Thyroid gland (tissue), 4 donors: ENCODE measurements around the gene RPL27. TPM values are rescaled to one million over a fixed set of nuclear protein-coding genes. Genes with fewer than 3 reads are reported as not detected.

Experiments used
- DNase-seq, 2 donors: peaks; one replicate each; pipeline ENCODE4 v3.0.0-alpha.2; 2019
- H3K27ac ChIP-seq, 3 donors: fragments of 200-600 bp; sonication (generic); 1 replicate in 2 of 3; 2 replicates in 1 of 3; pipeline ENCODE4 v1.5.1; 2016 to 2019; ENCODE audit warnings: mild to moderate bottlenecking in 1 of 3, moderate library complexity in 1 of 3
- H3K27me3 ChIP-seq: fragments of 200-600 bp; sonication (generic); one replicate; pipeline ENCODE4 v1.5.1; 2019
- H3K36me3 ChIP-seq, 2 donors: fragments of 200-600 bp; sonication (generic); one replicate each; pipeline ENCODE4 v1.5.1; 2016 to 2019
- H3K4me1 ChIP-seq, 2 donors: fragments of 200-600 bp; sonication (generic); one replicate each; pipeline ENCODE4 v1.5.1; 2017 to 2019
- H3K4me3 ChIP-seq, 3 donors: fragments of 200-600 bp; sonication (generic); replicated peaks in 1 of 3; 1 replicate in 2 of 3; 2 replicates in 1 of 3; pipeline ENCODE4 v1.5.1; 2016; ENCODE audit warnings: mild to moderate bottlenecking in 1 of 3
- H3K9me3 ChIP-seq: fragments of 200-600 bp; sonication (generic); one replicate; pipeline ENCODE4 v1.5.1; 2017
- POLR2A ChIP-seq, 2 donors: fragments of 450-650 bp; IDR thresholded peaks; one replicate each; pipeline ENCODE4 v1.6.1; 2017; ENCODE audit warnings: antibody characterized with exemption in 2 of 2, mild to moderate bottlenecking in 2 of 2, moderate library complexity in 1 of 2
- WGBS, 2 donors: methylation state at CpG; one replicate each; pipeline ENCODE4 v1.1.5; 2017; 5-methylcytosine and 5-hydroxymethylcytosine counted together
- intact Hi-C: fragments of 100-400 bp; cut with DNase I; formaldehyde crosslinking; loops from one replicate; pipeline ENCODE4 v1.15.1; 2023
- total RNA-seq, 4 donors: library from RNA; depleted of rRNA; stranded (reverse); fragments of >200 nt; gene quantifications; one replicate each; pipeline ENCODE4 v1.2.3, GENCODE V29; 2016
- TF ChIP-seq, protein P1 (sequence below), 6 experiments: fragments of 200-600 bp in 3 of 6; fragments of 450-650 bp in 3 of 6; sonication (generic) in 3 of 6; IDR thresholded peaks; one replicate each; pipeline ENCODE4 v1.5.1; 2016 to 2019; ENCODE audit warnings: antibody characterized with exemption in 6 of 6, mild to moderate bottlenecking in 2 of 6, inconsistent platforms in 1 of 6, moderate library complexity in 1 of 6

RPL27 gene
- total RNA-seq, 4 donors from 2014 or later, result 425 to 1,406 (median 814) TPM

GRCh38 chr17:42979511-42980273 is 18.5 kb upstream of the RPL27 start, which contains the start of gene PTGES3L:
PTGES3L (minus strand) TSS chr17:42980080; CDS start chr17:42980053, 27 bp downstream.
- Histone ChIP-seq H3K36me3 (peaks cover 0 to 2% of the 10 kb centered on the region in 2 donors), H3K4me1 (peaks cover 15 to 17% of the 10 kb centered on the region in 2 donors), H3K27ac (peak within 1 kb of the TSS; percentile 45 to 83 (median 56)), H3K4me3 (peak within 1 kb of the TSS; percentile 50 to 93 (median 84)), H3K27me3 (no peaks in the 10 kb centered on the region), H3K9me3 (no peaks in the 10 kb centered on the region)
- intact Hi-C loops, result no loop called here
- WGBS, 2 donors, result 40 to 43% methylated on average over 18 to 21 of the region's 21 CpGs
- TF ChIP-seq, protein P1, sequence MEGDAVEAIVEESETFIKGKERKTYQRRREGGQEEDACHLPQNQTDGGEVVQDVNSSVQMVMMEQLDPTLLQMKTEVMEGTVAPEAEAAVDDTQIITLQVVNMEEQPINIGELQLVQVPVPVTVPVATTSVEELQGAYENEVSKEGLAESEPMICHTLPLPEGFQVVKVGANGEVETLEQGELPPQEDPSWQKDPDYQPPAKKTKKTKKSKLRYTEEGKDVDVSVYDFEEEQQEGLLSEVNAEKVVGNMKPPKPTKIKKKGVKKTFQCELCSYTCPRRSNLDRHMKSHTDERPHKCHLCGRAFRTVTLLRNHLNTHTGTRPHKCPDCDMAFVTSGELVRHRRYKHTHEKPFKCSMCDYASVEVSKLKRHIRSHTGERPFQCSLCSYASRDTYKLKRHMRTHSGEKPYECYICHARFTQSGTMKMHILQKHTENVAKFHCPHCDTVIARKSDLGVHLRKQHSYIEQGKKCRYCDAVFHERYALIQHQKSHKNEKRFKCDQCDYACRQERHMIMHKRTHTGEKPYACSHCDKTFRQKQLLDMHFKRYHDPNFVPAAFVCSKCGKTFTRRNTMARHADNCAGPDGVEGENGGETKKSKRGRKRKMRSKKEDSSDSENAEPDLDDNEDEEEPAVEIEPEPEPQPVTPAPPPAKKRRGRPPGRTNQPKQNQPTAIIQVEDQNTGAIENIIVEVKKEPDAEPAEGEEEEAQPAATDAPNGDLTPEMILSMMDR (IDR thresholded peaks at IDR 0.05), result no peak
- no peak for TF ChIP-seq POLR2A (IDR thresholded peaks at IDR 0.05)
- peak; percentile 30 to 47 for DNase-seq

DNA sequence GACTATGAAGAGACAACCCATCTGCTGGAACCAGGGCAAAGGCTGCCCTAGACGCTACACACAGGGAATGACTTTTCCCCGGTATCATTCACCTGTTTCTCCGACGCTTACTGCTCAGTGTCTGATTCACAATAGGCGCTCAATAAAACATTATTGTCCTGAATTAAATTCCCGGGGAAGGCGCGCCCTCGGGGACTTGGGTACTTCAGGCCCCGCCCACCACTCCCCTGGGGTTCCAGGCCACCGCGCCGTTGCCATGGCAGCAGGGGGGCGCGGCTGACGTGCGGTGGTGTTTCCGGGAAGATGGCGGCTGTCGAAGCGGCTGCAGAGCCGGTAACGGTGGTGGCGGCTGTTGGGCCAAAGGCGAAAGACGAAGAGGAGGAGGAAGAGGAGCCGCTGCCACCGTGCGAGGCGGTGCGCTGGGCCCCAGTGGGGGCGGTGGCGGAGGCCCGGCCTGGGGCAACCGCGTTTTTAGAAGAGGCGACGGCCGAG is 17.9 kb upstream of the RPL27 start, which contains the start of gene RUNDC1:
Gene RUNDC1 (plus strand): TSS at position 292 of the 492 bp plus-strand sequence. CDS start 12 bp downstream, at position 304.
- intact Hi-C loops, result no loop called here
- peak within 1 kb of the TSS; percentile 45 to 83 (median 56) for H3K27ac ChIP-seq
- no peaks in the 10 kb centered on the region for H3K9me3 ChIP-seq
- TF ChIP-seq, protein P1 (IDR thresholded peaks at IDR 0.05), result no peak
- TF ChIP-seq POLR2A (IDR thresholded peaks at IDR 0.05), result peak in 1 of 2 donors; percentile 85
- DNase-seq, result peak; percentile 98
- no peaks in the 10 kb centered on the region for H3K27me3 ChIP-seq
- peaks cover 15 to 17% of the 10 kb centered on the region in 2 donors for H3K4me1 ChIP-seq
- peaks cover under 1 to 2% of the 10 kb centered on the region in 2 donors for H3K36me3 ChIP-seq
- 0 to 1% methylated on average over 29 to 30 of the region's 39 CpGs for WGBS, 2 donors
- peak within 1 kb of the TSS; percentile 50 to 93 (median 84) for H3K4me3 ChIP-seq

- intact Hi-C loops, result no loop called here
- H3K27ac ChIP-seq, result peak overlapping the region; percentile 45 to 83 (median 56)
- no peak for TF ChIP-seq POLR2A (IDR thresholded peaks at IDR 0.05)
- TF ChIP-seq, protein P1 (IDR thresholded peaks at IDR 0.05), result peak in 3 of 6 experiments; percentile 27 to 59 (median 42)
- H3K4me3 ChIP-seq, result peak overlapping the region; percentile 50 to 93 (median 84)
- H3K36me3 ChIP-seq, result peaks cover 5 to 6% of the 10 kb centered on the region in 2 donors
- H3K27me3 ChIP-seq, result no peaks in the 10 kb centered on the region
- peak; percentile 61 to 66 for DNase-seq
- peaks cover 15 to 17% of the 10 kb centered on the region in 2 donors for H3K4me1 ChIP-seq
- WGBS, 2 donors, result 0 to 2% methylated on average over 16 to 35 of the region's 67 CpGs
- no peaks in the 10 kb centered on the region for H3K9me3 ChIP-seq
These were observed 17.3 kb upstream of the RPL27 start for GRCh38 chr17:42980766-42981397.

DNA sequence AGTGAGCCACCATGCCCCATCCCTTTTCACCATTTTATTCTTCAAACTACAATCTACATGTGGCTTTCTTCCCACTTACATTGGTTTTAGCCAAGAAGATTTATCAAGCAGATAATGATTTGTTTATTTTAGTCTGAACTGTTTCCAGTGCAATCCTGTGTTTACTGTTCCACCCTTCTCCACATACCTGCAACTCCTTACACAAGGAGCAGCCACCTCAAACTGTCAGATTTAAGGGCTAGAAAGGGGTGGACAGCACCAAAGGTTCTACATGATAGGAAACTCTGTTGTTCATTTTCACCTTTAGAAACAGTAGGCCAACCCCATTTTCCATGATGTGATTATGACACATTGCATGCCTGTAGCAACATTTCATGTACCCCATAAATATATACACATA is 16.0 kb upstream of the RPL27 start:
- TF ChIP-seq POLR2A (IDR thresholded peaks at IDR 0.05), result no peak
- TF ChIP-seq, protein P1 (IDR thresholded peaks at IDR 0.05), result no peak
- intact Hi-C loops, result no loop called here
- Histone ChIP-seq H3K4me1 (peaks cover 15 to 17% of the 10 kb centered on the region in 2 donors), H3K27ac (no peak overlapping the region), H3K4me3 (no peak overlapping the region), H3K36me3 (peaks cover 13 to 16% of the 10 kb centered on the region in 2 donors), H3K9me3 (no peaks in the 10 kb centered on the region), H3K27me3 (no peaks in the 10 kb centered on the region)
- DNase-seq, result no peak
